ENCODE results near the gene CCDC188.

Gene CCDC188

GRCh38 chr22:20152464-20152890 lies 1.6 kb upstream of the CCDC188 start:
- CTCF ChIA-PET: no interaction called here

GRCh38 chr22:20151276-20151588 lies 377 bp upstream of the CCDC188 start:
- CTCF ChIA-PET: no interaction called here
- TF ChIP-seq CTCF (IDR thresholded peaks at IDR 0.05; ENCODE audit: control extremely low read depth, extremely low read depth, low read depth, missing control alignments): no peak
- POLR2A ChIA-PET: no interaction called here
- DNase-seq (ENCODE audit: extremely low spot score): no peak

More at GRCh38 chr22:20152464-20152890, 1.6 kb upstream of the CCDC188 start:
- POLR2A ChIA-PET: no interaction called here
- no peak for TF ChIP-seq CTCF (IDR thresholded peaks at IDR 0.05; ENCODE audit: control extremely low read depth, extremely low read depth, low read depth, missing control alignments)
- no peak for DNase-seq (ENCODE audit: extremely low spot score)

GRCh38 chr22:20149257-20150250 lies 1.3 kb downstream of the CCDC188 start:
- POLR2A ChIA-PET: no interaction called here
- no peak for TF ChIP-seq CTCF (IDR thresholded peaks at IDR 0.05; ENCODE audit: control extremely low read depth, extremely low read depth, low read depth, missing control alignments)
- CTCF ChIA-PET: no interaction called here
- no peak for DNase-seq (ENCODE audit: extremely low spot score)

- no peak for TF ChIP-seq CTCF (IDR thresholded peaks at IDR 0.05; ENCODE audit: control extremely low read depth, extremely low read depth, low read depth, missing control alignments)
- POLR2A ChIA-PET: interaction anchor here (0.5 kb wide), 1 partner anchor 31 kb away, joined by 4 read pairs; the partner anchor contains the start of gene TRMT2A
- no peak for DNase-seq (ENCODE audit: extremely low spot score)
- CTCF ChIA-PET: interaction anchor here (1.3 kb wide), 1 partner anchor 9 kb away, joined by 6 read pairs; no protein-coding TSS in a partner anchor
These were observed 2.4 kb downstream of the CCDC188 start for GRCh38 chr22:20148414-20148813.

GRCh38 chr22:20147237-20147988 lies 3.4 kb downstream of the CCDC188 start:
- no peak for TF ChIP-seq CTCF (IDR thresholded peaks at IDR 0.05; ENCODE audit: control extremely low read depth, extremely low read depth, low read depth, missing control alignments)
- ChIA-PET POLR2A (no interaction called here), CTCF (interaction anchor here (1.0 to 1.3 kb wide), 2 partner anchors 10 kb away, joined by 3 to 6 read pairs; no protein-coding TSS in a partner anchor)
- no peak for DNase-seq (ENCODE audit: extremely low spot score)

- no peak for TF ChIP-seq CTCF (IDR thresholded peaks at IDR 0.05; ENCODE audit: control extremely low read depth, extremely low read depth, low read depth, missing control alignments)
- DNase-seq (ENCODE audit: extremely low spot score): peak; percentile 83
- ChIA-PET POLR2A (no interaction called here), CTCF (interaction anchor here (1.0 kb wide), 1 partner anchor 10 kb away, joined by 3 read pairs; no protein-coding TSS in a partner anchor)
These were observed 4.1 kb downstream of the CCDC188 start for GRCh38 chr22:20146777-20147176.
